Neural progenitor cell (in vitro differentiated cells): ENCODE results near the gene QPCT. TPM values are rescaled to one million over a fixed set of nuclear protein-coding genes. Genes with fewer than 3 reads are reported as not detected.

Source experiments
- DNase-seq: peaks from one replicate; pipeline ENCODE4 v3.0.0-alpha.2; 2016; ENCODE audit warnings: low spot score
- H2AFZ ChIP-seq: fragments of 200-600 bp; sonication (generic); replicated peaks from 2 replicates; pipeline ENCODE4 v1.6.1; 2016; ENCODE audit warnings: antibody characterized with exemption
- H3F3A ChIP-seq: fragments of 200-600 bp; sonication (generic); 2 replicates; pipeline ENCODE4 v1.6.1; 2016; ENCODE audit warnings: antibody characterized with exemption, low read depth
- H3K27ac ChIP-seq: fragments of 200-600 bp; sonication (generic); 2 replicates; pipeline ENCODE4 v1.5.1; 2016; ENCODE audit warnings: mild to moderate bottlenecking
- H3K27me3 ChIP-seq: fragments of 200-600 bp; sonication (generic); 2 replicates; pipeline ENCODE4 v1.6.1; 2016; ENCODE audit warnings: mild to moderate bottlenecking, moderate library complexity
- H3K36me3 ChIP-seq: fragments of 200-600 bp; sonication (generic); 2 replicates; pipeline ENCODE4 v1.5.1; 2016
- H3K4me1 ChIP-seq: fragments of 200-600 bp; sonication (generic); 2 replicates; pipeline ENCODE4 v1.6.1; 2016; ENCODE audit warnings: mixed run types
- H3K4me2 ChIP-seq: fragments of 200-600 bp; sonication (generic); 2 replicates; pipeline ENCODE4 v1.6.1; 2016
- H3K4me3 ChIP-seq: fragments of 200-600 bp; sonication (generic); 2 replicates; pipeline ENCODE4 v1.5.1; 2016
- H3K79me2 ChIP-seq: fragments of 200-600 bp; sonication (generic); 2 replicates; pipeline ENCODE4 v1.6.1; 2016; ENCODE audit warnings: low read depth
- H3K9ac ChIP-seq: fragments of 200-600 bp; sonication (generic); 2 replicates; pipeline ENCODE4 v1.6.1; 2016
- H3K9me3 ChIP-seq: fragments of 200-600 bp; sonication (generic); 2 replicates; pipeline ENCODE4 v1.5.1; 2016; ENCODE audit warnings: low read depth
- H4K20me1 ChIP-seq: fragments of 200-600 bp; sonication (generic); 2 replicates; pipeline ENCODE4 v1.6.1; 2016; ENCODE audit warnings: low read depth
- H3K27ac Mint-ChIP-seq: 3 replicates; pipeline ENCODE4 v1.8.0; 2021; ENCODE audit warnings: mixed read lengths
- H3K27me3 Mint-ChIP-seq: 2 replicates; pipeline ENCODE4 v1.8.0; 2022; ENCODE audit warnings: low read depth, mild to moderate bottlenecking, inconsistent platforms, moderate library complexity, mixed read lengths; ENCODE audit not compliant: insufficient read depth
- H3K36me3 Mint-ChIP-seq: 3 replicates; pipeline ENCODE4 v1.8.0; 2021; ENCODE audit warnings: mixed read lengths
- H3K4me1 Mint-ChIP-seq: 3 replicates; pipeline ENCODE4 v1.8.0; 2021; ENCODE audit warnings: mixed read lengths
- H3K4me3 Mint-ChIP-seq: 3 replicates; pipeline ENCODE4 v1.8.0; 2021; ENCODE audit warnings: mild to moderate bottlenecking, moderate library complexity, mixed read lengths
- H3K9me3 Mint-ChIP-seq: 3 replicates; pipeline ENCODE4 v1.8.0; 2020; ENCODE audit warnings: mixed read lengths
- CTCF ChIP-seq: fragments of 200-600 bp; sonication (generic); IDR thresholded peaks from 2 replicates; pipeline ENCODE4 v1.5.1; 2017; ENCODE audit warnings: antibody characterized with exemption, mild to moderate bottlenecking
- EZH2 ChIP-seq: fragments of 200-600 bp; sonication (generic); IDR thresholded peaks from 2 replicates; pipeline ENCODE4 v1.6.1; 2017; ENCODE audit warnings: antibody characterized with exemption, mild to moderate bottlenecking, moderate library complexity
- EZH2phosphoT487 ChIP-seq: fragments of 200-600 bp; sonication (generic); IDR thresholded peaks from 2 replicates; pipeline ENCODE4 v1.6.1; 2017; ENCODE audit warnings: antibody characterized with exemption
- total RNA-seq: library from RNA; depleted of rRNA; stranded (reverse); fragments of >200 nt; gene quantifications from 2 replicates; pipeline ENCODE4 v1.2.3, GENCODE V29; 2015; ENCODE audit warnings: low replicate concordance

Gene QPCT
- total RNA-seq, 1 donor from 2014 or later: not detected

GRCh38 chr2:37322368-37322767 lies 22.1 kb upstream of the QPCT start:
- Histone ChIP-seq H3K27ac (no peak overlapping the region), H3K4me3 (peak overlapping the region; percentile 98), H3K79me2 (peaks cover 68% of the 10 kb centered on the region), H4K20me1 (peaks cover 59% of the 10 kb centered on the region), H3K27me3 (peaks cover 27% of the 10 kb centered on the region), H3K4me1 (peaks cover 34% of the 10 kb centered on the region), H3K36me3 (no peaks in the 10 kb centered on the region), H3K9ac (no peak overlapping the region), H2AFZ (no peak overlapping the region), H3K9me3 (no peaks in the 10 kb centered on the region), H3K4me2 (peak overlapping the region; percentile 94), H3F3A (peaks cover 36% of the 10 kb centered on the region)
- TF ChIP-seq EZH2phosphoT487 (no peak), EZH2 (no peak), CTCF (no peak)
- Mint-ChIP-seq H3K36me3 (peaks cover 8% of the 10 kb centered on the region), H3K4me1 (peaks cover 31% of the 10 kb centered on the region), H3K27ac (no peak overlapping the region), H3K27me3 (peaks cover 8% of the 10 kb centered on the region), H3K4me3 (peak overlapping the region; percentile 99), H3K9me3 (peaks cover 3% of the 10 kb centered on the region)
- DNase-seq: no peak

GRCh38 chr2:37323176-37323780 lies 21.2 kb upstream of the QPCT start:
- Histone ChIP-seq H2AFZ (no peak overlapping the region), H3K36me3 (no peaks in the 10 kb centered on the region), H3K4me1 (peaks cover 28% of the 10 kb centered on the region), H3F3A (peaks cover 37% of the 10 kb centered on the region), H3K27ac (no peak overlapping the region), H3K4me3 (peak overlapping the region; percentile 98), H3K4me2 (peak overlapping the region; percentile 94), H3K79me2 (peaks cover 59% of the 10 kb centered on the region), H3K27me3 (peaks cover 33% of the 10 kb centered on the region), H3K9me3 (no peaks in the 10 kb centered on the region), H4K20me1 (peaks cover 50% of the 10 kb centered on the region), H3K9ac (peak overlapping the region; percentile 87)
- peak overlapping the region; percentile 99 for H3K4me3 Mint-ChIP-seq
- H3K27me3 Mint-ChIP-seq: peaks cover 8% of the 10 kb centered on the region
- TF ChIP-seq EZH2 (no peak), EZH2phosphoT487 (no peak), CTCF (no peak)
- DNase-seq: no peak
- peak overlapping the region; percentile 99 for H3K27ac Mint-ChIP-seq
- H3K9me3 Mint-ChIP-seq: peaks cover 3% of the 10 kb centered on the region
- peaks cover 28% of the 10 kb centered on the region for H3K4me1 Mint-ChIP-seq
- H3K36me3 Mint-ChIP-seq: peaks cover 3% of the 10 kb centered on the region

- Histone ChIP-seq H3K36me3 (no peaks in the 10 kb centered on the region), H2AFZ (peak overlapping the region; percentile 87), H3K79me2 (peaks cover 52% of the 10 kb centered on the region), H4K20me1 (peaks cover 43% of the 10 kb centered on the region), H3K27me3 (peaks cover 33% of the 10 kb centered on the region), H3K4me1 (peaks cover 23% of the 10 kb centered on the region), H3K4me2 (peak overlapping the region; percentile 94), H3K27ac (peak overlapping the region; percentile 89), H3K9me3 (no peaks in the 10 kb centered on the region), H3F3A (peaks cover 32% of the 10 kb centered on the region), H3K4me3 (peak overlapping the region; percentile 98), H3K9ac (peak overlapping the region; percentile 87)
- DNase-seq: no peak
- Mint-ChIP-seq H3K9me3 (peaks cover 3% of the 10 kb centered on the region), H3K4me1 (peaks cover 24% of the 10 kb centered on the region), H3K4me3 (peak overlapping the region; percentile 99), H3K27ac (peak overlapping the region; percentile 99), H3K36me3 (peaks cover 3% of the 10 kb centered on the region), H3K27me3 (peaks cover 8% of the 10 kb centered on the region)
- no peak for TF ChIP-seq CTCF
- no peak for TF ChIP-seq EZH2phosphoT487
- TF ChIP-seq EZH2: no peak
These were observed 20.5 kb upstream of the QPCT start for GRCh38 chr2:37323781-37324535.
